Upper lobe of right lung (tissue), 1 donor: ENCODE results near the gene NCAPG2. TPM values are rescaled to one million over a fixed set of nuclear protein-coding genes. Genes with fewer than 3 reads are reported as not detected.

Experiments used
- ATAC-seq: fragments of 200-7000 bp; cut with Tn5 transposase; one replicate; pipeline ENCODE4 v1.9.1; 2020; ENCODE audit warnings: mild to moderate bottlenecking, moderate library complexity
- DNase-seq: peaks from one replicate; pipeline ENCODE4 v3.0.0-alpha.2; 2020
- H3K27ac ChIP-seq: fragments of 200-600 bp; one replicate; pipeline ENCODE4 v1.8.0; 2022
- H3K27me3 ChIP-seq: fragments of 200-600 bp; one replicate; pipeline ENCODE4 v1.8.0; 2022; ENCODE audit warnings: mild to moderate bottlenecking
- H3K36me3 ChIP-seq: fragments of 200-600 bp; one replicate; pipeline ENCODE4 v1.8.0; 2022
- H3K4me1 ChIP-seq: fragments of 200-600 bp; one replicate; pipeline ENCODE4 v1.8.0; 2022
- H3K4me3 ChIP-seq: fragments of 200-600 bp; one replicate; pipeline ENCODE4 v1.8.0; 2022; ENCODE audit warnings: mild to moderate bottlenecking
- H3K9me3 ChIP-seq: fragments of 200-600 bp; one replicate; pipeline ENCODE4 v1.8.0; 2022
- intact Hi-C: fragments of 100-400 bp; cut with DNase I; formaldehyde crosslinking; loops from one replicate; pipeline ENCODE4 v1.11.0; 2022
- total RNA-seq: library from RNA; stranded (reverse); fragmentation: NEBNext Ultra II Directional; extraction: Animal tissue kit (Norgen Biotek cat#: 25700); gene quantifications from one replicate; pipeline ENCODE4 v1.2.1, GENCODE V29; 2021
- TF ChIP-seq, protein P1 (sequence below): fragments of 200-600 bp; IDR thresholded peaks from one replicate; pipeline ENCODE4 v1.8.0; 2022; ENCODE audit warnings: antibody characterized with exemption
- donor health status: DM: no; HTN: yes; CAD: no; lungs with severe emphysema.

The NCAPG2 gene
- total RNA-seq, 1 donor from 2014 or later = 6.5 TPM

DNA sequence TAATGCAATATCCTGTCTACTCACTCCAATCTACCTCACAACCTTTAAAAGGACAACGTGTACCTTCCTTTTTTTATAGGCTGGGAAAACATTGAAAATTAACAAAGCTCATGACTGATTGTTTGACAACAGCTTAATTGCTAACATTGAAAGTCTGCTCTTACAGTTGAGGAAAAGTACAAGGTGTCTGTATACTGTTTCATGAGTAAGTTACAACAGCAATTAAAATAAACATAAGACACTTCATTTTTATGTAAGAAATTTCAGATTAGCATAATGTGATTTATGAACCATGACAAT is 28.6 kb upstream of the NCAPG2 start:
- DNase-seq (no peak), ATAC-seq (no peak)
- Histone ChIP-seq H3K36me3 (peaks cover 50% of the 10 kb centered on the region), H3K27ac (no peak overlapping the region), H3K4me1 (no peaks in the 10 kb centered on the region), H3K27me3 (no peaks in the 10 kb centered on the region), H3K4me3 (no peak overlapping the region), H3K9me3 (no peaks in the 10 kb centered on the region)
- intact Hi-C loops = no loop called here
- TF ChIP-seq, protein P1, sequence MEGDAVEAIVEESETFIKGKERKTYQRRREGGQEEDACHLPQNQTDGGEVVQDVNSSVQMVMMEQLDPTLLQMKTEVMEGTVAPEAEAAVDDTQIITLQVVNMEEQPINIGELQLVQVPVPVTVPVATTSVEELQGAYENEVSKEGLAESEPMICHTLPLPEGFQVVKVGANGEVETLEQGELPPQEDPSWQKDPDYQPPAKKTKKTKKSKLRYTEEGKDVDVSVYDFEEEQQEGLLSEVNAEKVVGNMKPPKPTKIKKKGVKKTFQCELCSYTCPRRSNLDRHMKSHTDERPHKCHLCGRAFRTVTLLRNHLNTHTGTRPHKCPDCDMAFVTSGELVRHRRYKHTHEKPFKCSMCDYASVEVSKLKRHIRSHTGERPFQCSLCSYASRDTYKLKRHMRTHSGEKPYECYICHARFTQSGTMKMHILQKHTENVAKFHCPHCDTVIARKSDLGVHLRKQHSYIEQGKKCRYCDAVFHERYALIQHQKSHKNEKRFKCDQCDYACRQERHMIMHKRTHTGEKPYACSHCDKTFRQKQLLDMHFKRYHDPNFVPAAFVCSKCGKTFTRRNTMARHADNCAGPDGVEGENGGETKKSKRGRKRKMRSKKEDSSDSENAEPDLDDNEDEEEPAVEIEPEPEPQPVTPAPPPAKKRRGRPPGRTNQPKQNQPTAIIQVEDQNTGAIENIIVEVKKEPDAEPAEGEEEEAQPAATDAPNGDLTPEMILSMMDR = no peak

DNA sequence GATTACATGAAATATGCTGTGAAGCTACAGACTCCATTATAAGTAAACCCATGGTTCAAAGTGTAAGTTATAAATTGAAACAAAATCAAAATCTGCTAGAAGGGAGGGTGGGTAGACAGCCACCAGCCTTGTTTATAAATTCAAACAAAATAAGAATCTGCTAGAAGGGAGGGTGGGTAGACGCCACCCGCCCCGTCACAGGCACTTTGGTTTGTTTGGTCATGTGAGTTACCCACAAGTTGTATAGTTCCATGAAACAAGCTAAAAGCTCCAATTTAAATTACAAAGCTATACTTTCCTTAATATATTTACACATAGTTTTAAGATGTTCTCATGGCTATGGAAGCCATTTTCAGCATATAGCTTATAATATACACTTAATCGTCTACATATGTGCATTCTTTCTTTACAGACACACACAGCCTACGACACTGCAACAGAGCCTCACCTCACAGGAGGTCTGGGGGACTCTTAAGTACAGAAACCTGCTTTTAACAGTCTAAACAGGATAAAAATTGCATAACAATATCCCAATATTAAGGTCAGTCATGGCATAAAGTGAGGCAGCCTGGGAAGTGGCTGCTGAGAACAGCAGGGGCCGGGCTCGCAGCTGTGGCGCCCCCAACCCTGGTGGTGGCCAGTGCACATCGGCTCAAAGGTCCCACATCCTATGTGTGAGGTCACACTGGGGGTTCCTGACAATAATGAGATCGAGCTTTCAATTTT is 28.1 kb upstream of the NCAPG2 start:
- no peaks in the 10 kb centered on the region for H3K9me3 ChIP-seq
- TF ChIP-seq, protein P1 = no peak
- no peak for DNase-seq
- no peak overlapping the region for H3K27ac ChIP-seq
- H3K4me1 ChIP-seq = no peaks in the 10 kb centered on the region
- ATAC-seq = no peak
- no peak overlapping the region for H3K4me3 ChIP-seq
- H3K27me3 ChIP-seq = no peaks in the 10 kb centered on the region
- intact Hi-C loops = no loop called here
- peaks cover 46% of the 10 kb centered on the region for H3K36me3 ChIP-seq

DNA sequence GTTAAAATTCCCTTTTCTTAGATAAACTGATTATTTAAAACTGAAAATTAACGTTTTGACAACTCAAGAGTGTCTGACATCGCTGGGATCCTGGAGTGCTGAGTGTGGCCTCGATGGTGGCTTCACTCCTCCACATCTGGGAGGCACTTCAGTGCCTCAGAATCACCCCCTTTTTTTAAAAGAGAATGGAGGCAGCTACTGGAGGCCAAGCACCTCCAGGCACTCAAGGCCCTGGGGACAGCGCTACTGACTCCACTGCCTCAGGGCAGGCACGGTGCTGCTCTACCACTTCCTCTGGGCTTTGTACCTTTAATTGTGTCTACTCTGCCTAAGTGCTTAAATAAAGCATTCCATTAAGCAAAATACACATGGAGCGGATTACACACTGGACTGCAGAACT is 27.2 kb upstream of the NCAPG2 start:
- H3K27me3 ChIP-seq = no peaks in the 10 kb centered on the region
- DNase-seq (no peak), ATAC-seq (no peak)
- H3K9me3 ChIP-seq = no peaks in the 10 kb centered on the region
- intact Hi-C loops = no loop called here
- TF ChIP-seq, protein P1 = no peak
- no peak overlapping the region for H3K27ac ChIP-seq
- no peak overlapping the region for H3K4me3 ChIP-seq
- peaks cover 37% of the 10 kb centered on the region for H3K36me3 ChIP-seq
- no peaks in the 10 kb centered on the region for H3K4me1 ChIP-seq

DNA sequence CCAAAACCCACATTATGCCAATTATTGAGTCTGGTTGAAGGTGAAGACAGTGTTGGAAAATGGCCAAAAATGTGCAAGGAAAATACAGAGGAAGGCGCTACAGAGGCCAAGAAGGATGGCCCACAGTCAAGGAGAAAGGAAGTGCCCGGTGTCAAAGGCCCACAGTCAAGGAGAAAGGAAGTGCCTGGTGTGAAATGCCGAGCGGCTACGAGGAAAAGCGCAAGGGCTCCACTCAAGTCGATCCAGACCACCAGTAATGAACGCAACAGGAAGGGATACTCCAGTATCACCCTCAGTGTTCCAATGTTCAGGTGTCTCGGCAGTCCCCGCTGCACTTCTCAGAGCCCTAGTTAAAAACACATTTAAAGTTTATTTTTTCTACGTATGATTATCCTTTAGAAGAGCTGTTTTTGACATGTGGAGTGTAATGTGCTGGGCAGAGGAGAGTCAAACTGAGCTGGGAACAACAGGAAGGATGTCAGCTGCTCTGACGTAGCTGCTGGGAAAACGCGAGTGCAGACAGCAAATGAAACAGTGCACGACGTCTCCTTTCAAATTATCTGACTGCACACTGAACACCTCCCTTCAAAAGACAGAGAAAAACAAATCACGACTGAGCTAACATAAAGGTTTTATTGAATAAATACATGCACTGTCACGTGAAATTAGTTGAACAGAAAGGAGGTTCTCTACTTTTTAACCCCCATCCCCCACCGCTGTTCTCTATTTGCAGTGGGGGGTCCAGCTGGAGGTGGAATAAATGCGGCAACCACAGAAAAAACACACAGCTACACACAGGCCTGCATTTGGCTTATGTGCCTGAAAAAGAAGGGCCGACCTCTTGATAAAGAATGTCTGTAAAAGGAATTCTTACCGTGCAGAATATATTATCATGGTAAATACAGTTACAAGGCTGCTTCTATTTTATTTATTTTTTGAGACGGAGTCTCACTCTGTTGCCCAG is 26.1 kb upstream of the NCAPG2 start:
- H3K4me1 ChIP-seq = no peaks in the 10 kb centered on the region
- TF ChIP-seq, protein P1 = no peak
- no peaks in the 10 kb centered on the region for H3K9me3 ChIP-seq
- H3K27ac ChIP-seq = no peak overlapping the region
- H3K4me3 ChIP-seq = no peak overlapping the region
- DNase-seq (no peak), ATAC-seq (peak; percentile 27)
- intact Hi-C loops = no loop called here
- peaks cover 26% of the 10 kb centered on the region for H3K36me3 ChIP-seq
- no peaks in the 10 kb centered on the region for H3K27me3 ChIP-seq

DNA sequence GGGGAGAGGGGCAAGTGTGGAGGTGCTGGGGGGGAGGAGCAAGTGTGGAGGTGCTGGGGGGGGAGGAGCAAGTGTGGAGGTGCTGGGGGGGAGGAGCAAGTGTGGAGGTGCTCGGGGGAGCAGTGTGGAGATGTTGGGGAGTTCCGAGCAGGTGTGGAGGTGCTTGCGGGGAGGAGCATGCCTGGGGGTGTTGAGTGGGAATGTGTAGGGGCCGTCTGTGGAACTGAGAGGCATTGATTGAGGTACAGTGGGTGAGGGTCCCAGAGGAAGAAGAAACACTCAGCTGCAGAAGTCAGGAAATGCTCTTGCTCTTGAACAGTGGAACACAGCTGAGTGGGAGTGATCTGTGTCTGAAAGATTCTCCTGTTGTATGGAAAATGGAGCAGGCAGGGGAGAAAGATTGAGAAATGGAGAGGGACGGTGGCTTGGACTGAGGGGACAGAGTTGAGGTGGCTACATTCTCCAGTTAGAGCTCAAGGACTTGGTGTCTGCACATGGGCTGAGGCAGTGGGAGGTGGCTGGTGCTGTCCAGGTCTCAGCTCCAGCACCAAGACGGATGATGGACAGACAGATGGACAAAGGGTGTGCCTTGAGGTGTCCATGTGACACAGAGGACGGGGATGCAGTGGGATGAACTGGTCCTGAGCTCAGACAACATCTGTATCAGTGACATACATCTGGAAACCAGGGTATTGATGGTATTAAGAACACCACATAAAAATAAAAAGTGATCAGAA is 25.2 kb upstream of the NCAPG2 start:
- TF ChIP-seq, protein P1 = no peak
- Histone ChIP-seq H3K4me1 (no peaks in the 10 kb centered on the region), H3K4me3 (no peak overlapping the region), H3K27ac (no peak overlapping the region), H3K36me3 (peaks cover 19% of the 10 kb centered on the region), H3K9me3 (no peaks in the 10 kb centered on the region), H3K27me3 (no peaks in the 10 kb centered on the region)
- intact Hi-C loops = no loop called here
- DNase-seq = no peak
- ATAC-seq = peak; percentile 17
